Effector memory CD8-positive, alpha-beta T cell (primary cell): ENCODE measurements around the gene HOXA3.

ENCODE experiments used
- ATAC-seq: fragments of 150-1000 bp; cut with Tn5 transposase; replicated peaks from 2 replicates; pipeline ENCODE4 v1.10.0; 2021; ENCODE audit warnings: mild to moderate bottlenecking, moderate library complexity
- DNase-seq, 3 experiments: peaks; one replicate each; pipeline ENCODE4 v3.0.0; 2021
- H3K27ac Mint-ChIP-seq, 2 donors: one replicate each; pipeline ENCODE4 v1.8.0; 2022; ENCODE audit warnings: mild to moderate bottlenecking in 2 of 2, mixed read lengths in 2 of 2, moderate library complexity in 2 of 2
- H3K27me3 Mint-ChIP-seq, 2 donors: one replicate each; pipeline ENCODE4 v1.8.0; 2022; ENCODE audit warnings: mixed read lengths in 2 of 2
- H3K36me3 Mint-ChIP-seq: one replicate; pipeline ENCODE4 v1.8.0; 2022; ENCODE audit warnings: mild to moderate bottlenecking, moderate library complexity, mixed read lengths; ENCODE audit not compliant: insufficient read depth
- H3K4me1 Mint-ChIP-seq, 2 donors: one replicate each; pipeline ENCODE4 v1.8.0; 2022; ENCODE audit warnings: low read depth in 2 of 2, mixed read lengths in 2 of 2
- H3K4me3 Mint-ChIP-seq, 2 donors: one replicate each; pipeline ENCODE4 v1.8.0; 2022; ENCODE audit warnings: mild to moderate bottlenecking in 2 of 2, mixed read lengths in 2 of 2, moderate library complexity in 2 of 2
- H3K9me3 Mint-ChIP-seq, 2 donors: one replicate each; pipeline ENCODE4 v1.8.0; 2022; ENCODE audit warnings: mixed read lengths in 2 of 2

HOXA3 gene

DNA sequence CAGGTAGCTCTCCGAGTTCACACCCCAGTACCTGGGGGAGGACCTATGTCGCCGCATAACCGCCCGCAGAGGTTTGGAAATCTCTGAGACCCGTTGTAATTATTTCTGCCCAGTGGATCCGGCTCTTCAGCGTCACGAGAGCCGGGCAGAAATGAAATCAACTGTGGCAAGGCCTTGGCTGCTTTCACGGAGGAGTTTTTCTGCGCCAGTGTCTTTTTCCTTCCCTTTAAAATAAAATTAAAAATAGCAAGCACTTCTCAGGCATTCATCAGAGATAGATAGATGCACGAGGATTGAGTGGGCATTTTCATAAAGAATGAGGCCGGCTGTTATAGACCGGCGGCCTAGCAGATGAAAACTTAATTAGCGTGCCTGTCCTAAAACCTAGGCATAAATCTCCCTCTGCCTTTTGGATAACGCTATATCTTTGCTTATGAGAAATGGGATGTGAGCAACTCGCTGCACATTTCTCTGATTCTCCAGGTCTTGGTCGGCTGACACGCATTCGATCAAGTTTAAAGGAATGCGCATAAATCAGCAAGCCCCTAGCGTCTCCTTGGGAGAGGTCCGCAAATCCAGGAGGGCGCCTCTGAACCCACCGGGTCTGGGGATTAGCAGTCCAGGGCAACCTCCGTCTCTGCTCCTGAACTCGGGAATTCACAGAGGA, 41.1 kb upstream of the HOXA3 start:
- H3K27ac Mint-ChIP-seq, result no peak overlapping the region
- peaks cover 85 to 97% of the 10 kb centered on the region in 2 donors for H3K27me3 Mint-ChIP-seq
- ATAC-seq, result no peak
- H3K4me1 Mint-ChIP-seq, result peaks cover 16 to 30% of the 10 kb centered on the region in 2 donors
- peaks cover 26% of the 10 kb centered on the region for H3K36me3 Mint-ChIP-seq
- no peaks in the 10 kb centered on the region for H3K9me3 Mint-ChIP-seq
- H3K4me3 Mint-ChIP-seq, result peak overlapping the region in 1 of 2 donors; percentile 65
- DNase-seq, result no peak

DNA sequence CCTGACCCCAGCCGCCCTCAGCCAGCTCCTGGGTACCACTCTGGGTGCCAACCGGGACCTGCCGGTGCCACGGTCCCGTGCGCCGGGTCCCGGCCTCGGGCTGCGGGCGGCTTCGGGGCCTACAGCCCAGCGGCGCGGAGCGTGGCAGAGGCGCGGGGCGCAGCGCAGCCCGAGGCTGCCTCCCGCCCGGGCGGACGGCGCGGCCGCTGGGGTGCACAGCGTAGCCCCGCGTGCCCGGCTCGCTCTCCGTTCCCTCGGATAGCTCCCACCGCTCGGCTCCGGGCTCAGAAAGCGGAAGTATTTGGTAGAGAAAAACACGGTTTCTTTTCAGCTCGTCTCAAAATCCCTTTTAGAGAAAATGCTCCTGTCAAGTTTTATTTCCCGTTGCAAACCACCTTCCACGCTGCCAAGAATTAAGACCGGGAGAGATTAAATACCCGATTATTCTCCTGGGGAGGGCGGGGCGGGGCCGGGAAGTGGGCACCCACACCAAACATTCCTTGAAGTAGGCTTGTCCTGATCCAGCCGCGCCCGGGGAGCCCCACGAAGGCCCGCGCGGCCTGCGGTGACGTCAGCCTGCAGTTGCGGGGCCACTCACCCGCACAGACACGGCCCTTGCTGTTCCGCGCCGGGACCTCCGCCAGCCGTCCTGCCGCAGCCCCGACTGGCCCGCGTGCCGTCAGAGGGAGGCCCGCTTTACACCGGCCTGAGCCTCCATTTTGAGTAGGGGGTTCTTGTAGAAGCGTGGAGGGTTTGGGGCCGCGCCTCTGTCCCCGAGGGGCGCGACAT, 40.4 kb upstream of the HOXA3 start:
- peaks cover 20 to 34% of the 10 kb centered on the region in 2 donors for H3K4me1 Mint-ChIP-seq
- no peak overlapping the region for H3K27ac Mint-ChIP-seq
- DNase-seq (no peak), ATAC-seq (peak; percentile 64)
- no peaks in the 10 kb centered on the region for H3K9me3 Mint-ChIP-seq
- H3K36me3 Mint-ChIP-seq, result peaks cover 23% of the 10 kb centered on the region
- H3K4me3 Mint-ChIP-seq, result peak overlapping the region; percentile 40 to 65
- peaks cover 85 to 97% of the 10 kb centered on the region in 2 donors for H3K27me3 Mint-ChIP-seq

- no peak for DNase-seq
- Mint-ChIP-seq H3K27ac (no peak overlapping the region), H3K36me3 (peaks cover 22% of the 10 kb centered on the region), H3K27me3 (peaks cover 84 to 97% of the 10 kb centered on the region in 2 donors), H3K9me3 (no peaks in the 10 kb centered on the region), H3K4me1 (peaks cover 22 to 34% of the 10 kb centered on the region in 2 donors), H3K4me3 (peak overlapping the region; percentile 40 to 65)
- ATAC-seq, result no peak
Measured at GRCh38 chr7:27191833-27192545, 39.6 kb upstream of the HOXA3 start.

- no peak overlapping the region for H3K27ac Mint-ChIP-seq
- DNase-seq (no peak), ATAC-seq (no peak)
- H3K4me3 Mint-ChIP-seq, result peak overlapping the region; percentile 40 to 65
- peaks cover 22 to 38% of the 10 kb centered on the region in 2 donors for H3K4me1 Mint-ChIP-seq
- no peaks in the 10 kb centered on the region for H3K9me3 Mint-ChIP-seq
- peaks cover 22% of the 10 kb centered on the region for H3K36me3 Mint-ChIP-seq
- peaks cover 84 to 97% of the 10 kb centered on the region in 2 donors for H3K27me3 Mint-ChIP-seq
Measured at GRCh38 chr7:27191161-27191731, 38.9 kb upstream of the HOXA3 start.

- Mint-ChIP-seq H3K9me3 (no peaks in the 10 kb centered on the region), H3K27ac (peak overlapping the region in 1 of 2 donors; percentile 69), H3K36me3 (peaks cover 29% of the 10 kb centered on the region), H3K4me1 (peaks cover 32 to 46% of the 10 kb centered on the region in 2 donors), H3K27me3 (peaks cover 91 to 97% of the 10 kb centered on the region in 2 donors), H3K4me3 (peak overlapping the region; percentile 9 to 86)
- no peak for DNase-seq
- ATAC-seq, result no peak
Measured at GRCh38 chr7:27189997-27190748, 37.8 kb upstream of the HOXA3 start.

DNA sequence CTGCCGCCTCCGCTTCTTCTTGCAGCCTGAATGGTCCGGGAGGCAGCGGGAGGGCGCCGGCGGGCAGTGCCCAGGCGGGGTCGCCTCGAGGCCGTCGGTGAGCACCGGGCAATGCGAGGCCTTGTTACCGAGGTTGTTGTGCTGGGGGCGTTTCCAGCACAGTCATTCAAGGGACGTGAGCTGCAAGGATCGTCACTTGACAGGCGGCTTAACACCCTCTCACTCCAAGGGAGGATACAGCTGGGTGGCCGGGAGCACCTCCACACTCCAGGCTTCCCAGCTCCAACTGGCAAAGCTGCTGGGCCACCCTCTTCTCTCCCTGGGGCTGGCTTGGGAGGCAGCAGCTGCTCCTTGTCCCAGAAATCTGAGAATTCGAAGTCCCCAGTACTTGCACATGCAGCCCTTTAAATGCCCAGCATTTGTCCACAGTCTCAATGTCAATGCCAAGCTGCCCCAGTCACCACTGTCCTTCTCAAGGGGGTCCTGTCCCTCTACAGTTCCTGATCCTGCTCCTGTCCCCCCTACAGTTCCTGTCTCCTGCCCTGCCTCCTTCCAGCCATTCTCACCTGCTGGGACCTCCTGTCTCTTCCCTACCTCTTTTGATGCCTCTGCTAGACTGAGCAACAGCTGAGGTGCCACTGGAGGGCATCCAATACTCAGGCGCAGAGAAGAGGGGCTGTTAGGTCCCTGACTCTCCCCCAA, 37.1 kb upstream of the HOXA3 start:
- H3K36me3 Mint-ChIP-seq, result peaks cover 36% of the 10 kb centered on the region
- H3K4me3 Mint-ChIP-seq, result peak overlapping the region; percentile 9 to 86
- peak overlapping the region in 1 of 2 donors; percentile 69 for H3K27ac Mint-ChIP-seq
- H3K27me3 Mint-ChIP-seq, result peaks cover 91 to 97% of the 10 kb centered on the region in 2 donors
- ATAC-seq (no peak), DNase-seq (no peak)
- H3K4me1 Mint-ChIP-seq, result peaks cover 39 to 53% of the 10 kb centered on the region in 2 donors
- H3K9me3 Mint-ChIP-seq, result no peaks in the 10 kb centered on the region

DNA sequence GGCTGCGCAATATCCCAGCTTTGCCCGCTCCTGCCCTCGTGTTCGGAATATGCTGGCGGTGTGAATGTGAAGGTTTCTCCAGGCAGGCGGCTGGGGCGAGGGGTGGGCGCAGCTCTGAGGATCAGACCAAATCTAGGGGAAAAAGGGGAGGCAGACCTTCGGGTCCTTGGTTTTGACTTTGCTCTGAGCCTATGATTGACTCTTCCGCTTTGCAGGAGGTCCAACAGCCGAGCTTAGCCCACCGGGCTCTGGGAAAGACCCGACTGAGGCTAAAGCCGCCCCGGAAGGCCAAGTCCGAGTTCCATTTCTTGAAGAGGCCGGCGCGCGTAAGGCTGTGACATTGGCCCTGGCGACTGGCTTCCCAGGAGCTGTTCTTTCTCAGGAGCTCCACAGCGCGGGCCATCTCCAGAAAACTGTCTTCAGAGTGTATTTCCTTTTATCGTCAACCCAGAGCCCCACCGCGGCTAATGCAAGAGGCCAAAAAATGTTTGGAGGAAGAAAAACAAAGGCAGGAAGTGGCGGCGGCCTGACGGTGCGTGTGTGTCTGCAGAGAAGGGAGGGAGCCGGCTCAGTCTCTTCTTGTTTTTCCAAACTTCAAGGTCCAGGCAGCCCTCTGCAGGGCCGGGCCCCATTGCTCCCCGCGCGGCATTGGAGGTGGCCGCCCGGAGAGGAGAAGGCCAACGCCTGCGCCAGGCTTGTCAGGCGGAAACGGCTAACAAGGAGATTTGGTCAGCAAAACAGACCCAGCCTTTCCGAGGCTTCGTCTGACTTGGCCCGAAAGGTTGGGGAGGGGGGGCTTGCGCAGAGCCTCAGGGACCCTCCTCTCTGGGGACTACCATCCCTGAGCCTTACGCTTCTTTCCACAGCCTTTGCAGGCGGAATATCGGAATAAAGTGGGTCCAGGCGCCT, 36.3 kb upstream of the HOXA3 start:
- Mint-ChIP-seq H3K4me1 (peaks cover 43 to 56% of the 10 kb centered on the region in 2 donors), H3K4me3 (peak overlapping the region; percentile 82 to 86), H3K27ac (peak overlapping the region in 1 of 2 donors; percentile 64), H3K9me3 (no peaks in the 10 kb centered on the region), H3K36me3 (peaks cover 44% of the 10 kb centered on the region), H3K27me3 (peaks cover 83 to 97% of the 10 kb centered on the region in 2 donors)
- DNase-seq (no peak), ATAC-seq (peak; percentile 27)

- Mint-ChIP-seq H3K27me3 (peaks cover 83 to 99% of the 10 kb centered on the region in 2 donors), H3K36me3 (peaks cover 53% of the 10 kb centered on the region), H3K4me3 (peak overlapping the region; percentile 82 to 86), H3K4me1 (peaks cover 43 to 56% of the 10 kb centered on the region in 2 donors), H3K9me3 (no peaks in the 10 kb centered on the region), H3K27ac (no peak overlapping the region)
- ATAC-seq, result no peak
- DNase-seq, result no peak
Measured at GRCh38 chr7:27187475-27188385, 35.3 kb upstream of the HOXA3 start.

DNA sequence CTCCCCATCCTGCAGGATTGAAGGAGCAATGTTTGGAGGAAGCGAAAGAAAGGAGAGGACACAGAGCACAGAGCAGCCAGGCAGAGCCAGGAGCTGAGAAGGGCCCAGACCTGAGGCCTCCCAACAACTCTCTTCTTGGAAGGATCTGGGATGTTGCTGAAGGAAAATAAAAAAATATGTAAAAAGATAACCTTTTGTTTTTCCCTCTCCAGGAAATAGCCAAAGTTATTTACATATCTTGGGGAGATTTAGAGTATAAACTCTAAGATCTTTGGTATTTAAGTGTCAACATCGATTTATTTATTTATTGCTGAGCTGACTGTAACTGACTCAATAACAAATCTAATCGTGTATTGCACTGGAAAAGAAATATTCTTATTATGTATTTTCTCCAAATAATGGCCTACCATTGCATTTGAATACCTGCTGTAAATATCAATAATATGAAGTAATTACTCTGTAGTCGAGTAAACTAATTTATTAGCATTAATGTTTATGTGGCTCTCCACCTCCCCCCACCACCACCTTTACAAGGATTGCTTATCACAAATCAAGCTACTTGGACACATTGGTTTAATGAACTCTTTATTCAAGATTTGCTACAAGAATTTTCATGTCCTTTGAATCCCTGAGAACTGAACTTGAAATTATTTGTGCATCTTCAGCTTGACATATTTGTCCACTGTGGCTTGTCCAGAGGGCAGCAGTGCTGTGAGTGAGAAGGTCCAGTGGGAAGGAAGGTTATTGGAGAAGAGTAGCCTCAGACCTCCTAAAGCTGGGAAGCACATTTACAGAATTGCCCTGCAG, 34.5 kb upstream of the HOXA3 start:
- Mint-ChIP-seq H3K36me3 (peaks cover 53% of the 10 kb centered on the region), H3K27ac (no peak overlapping the region), H3K9me3 (no peaks in the 10 kb centered on the region), H3K4me3 (peak overlapping the region in 1 of 2 donors; percentile 82), H3K4me1 (peaks cover 40 to 51% of the 10 kb centered on the region in 2 donors), H3K27me3 (peaks cover 79 to 99% of the 10 kb centered on the region in 2 donors)
- DNase-seq (no peak), ATAC-seq (no peak)
